Osteocyte (in vitro differentiated cells): ENCODE results near the gene HTD2. TPM values are rescaled to one million over a fixed set of nuclear protein-coding genes. Genes with fewer than 3 reads are reported as not detected.

Experiments used
- DNase-seq: peaks from one replicate; pipeline ENCODE4 v3.0.0; 2021; ENCODE audit warnings: mixed read lengths; ENCODE audit not compliant: unreplicated experiment; ENCODE audit errors: extremely low spot score
- H3K27ac Mint-ChIP-seq: one replicate; pipeline ENCODE4 v1.8.0; 2021; ENCODE audit warnings: mild to moderate bottlenecking, mixed read lengths; ENCODE audit not compliant: unreplicated experiment
- H3K27me3 Mint-ChIP-seq: one replicate; pipeline ENCODE4 v1.8.0; 2021; ENCODE audit warnings: mixed read lengths; ENCODE audit not compliant: unreplicated experiment
- H3K36me3 Mint-ChIP-seq: one replicate; pipeline ENCODE4 v1.8.0; 2021; ENCODE audit warnings: mixed read lengths; ENCODE audit not compliant: unreplicated experiment
- H3K4me1 Mint-ChIP-seq: one replicate; pipeline ENCODE4 v1.8.0; 2021; ENCODE audit warnings: mixed read lengths; ENCODE audit not compliant: unreplicated experiment
- H3K4me3 Mint-ChIP-seq: one replicate; pipeline ENCODE4 v1.8.0; 2021; ENCODE audit warnings: mild to moderate bottlenecking, moderate library complexity, mixed read lengths; ENCODE audit not compliant: unreplicated experiment
- H3K9me3 Mint-ChIP-seq: one replicate; pipeline ENCODE4 v1.8.0; 2021; ENCODE audit warnings: mixed read lengths; ENCODE audit not compliant: unreplicated experiment
- CTCF ChIP-seq: fragments of 200-600 bp; sonication (generic); IDR thresholded peaks from 2 replicates; pipeline ENCODE4 v1.5.0; 2021; ENCODE audit warnings: antibody characterized with exemption, mild to moderate bottlenecking, moderate library complexity
- total RNA-seq: library from RNA; stranded (reverse); gene quantifications from 2 replicates; pipeline ENCODE4 v1.2.1, GENCODE V29; 2021

Gene HTD2
- total RNA-seq, 1 donor from 2014 or later: 3.2 TPM

GRCh38 chr3:58299075-58299474 lies 7.2 kb upstream of the HTD2 start:
- Mint-ChIP-seq H3K4me3 (no peak overlapping the region), H3K9me3 (no peaks in the 10 kb centered on the region), H3K36me3 (no peaks in the 10 kb centered on the region), H3K27ac (no peak overlapping the region), H3K27me3 (peaks cover 26% of the 10 kb centered on the region), H3K4me1 (peaks cover 6% of the 10 kb centered on the region)
- no peak for DNase-seq
- TF ChIP-seq CTCF: no peak

GRCh38 chr3:58299839-58300516 lies 6.3 kb upstream of the HTD2 start:
- H3K4me3 Mint-ChIP-seq: no peak overlapping the region
- peaks cover 6% of the 10 kb centered on the region for H3K4me1 Mint-ChIP-seq
- H3K36me3 Mint-ChIP-seq: no peaks in the 10 kb centered on the region
- peaks cover 26% of the 10 kb centered on the region for H3K27me3 Mint-ChIP-seq
- no peak overlapping the region for H3K27ac Mint-ChIP-seq
- H3K9me3 Mint-ChIP-seq: no peaks in the 10 kb centered on the region
- DNase-seq: no peak
- TF ChIP-seq CTCF: peak; percentile 76

GRCh38 chr3:58307639-58308215 lies 1.4 kb downstream of the HTD2 start:
- H3K4me3 Mint-ChIP-seq: peak overlapping the region; percentile 97
- H3K27me3 Mint-ChIP-seq: peaks cover 1% of the 10 kb centered on the region
- H3K36me3 Mint-ChIP-seq: peaks cover 14% of the 10 kb centered on the region
- no peaks in the 10 kb centered on the region for H3K9me3 Mint-ChIP-seq
- no peak for DNase-seq
- peaks cover 27% of the 10 kb centered on the region for H3K4me1 Mint-ChIP-seq
- TF ChIP-seq CTCF: peak; percentile 67
- peak overlapping the region; percentile 100 for H3K27ac Mint-ChIP-seq

- TF ChIP-seq CTCF: no peak
- H3K36me3 Mint-ChIP-seq: peaks cover 19% of the 10 kb centered on the region
- peak overlapping the region; percentile 6 for H3K4me3 Mint-ChIP-seq
- DNase-seq: no peak
- no peak overlapping the region for H3K27ac Mint-ChIP-seq
- no peaks in the 10 kb centered on the region for H3K27me3 Mint-ChIP-seq
- no peaks in the 10 kb centered on the region for H3K9me3 Mint-ChIP-seq
- H3K4me1 Mint-ChIP-seq: peaks cover 27% of the 10 kb centered on the region
These were observed 2.4 kb downstream of the HTD2 start for GRCh38 chr3:58308728-58309127.

- H3K4me1 Mint-ChIP-seq: no peaks in the 10 kb centered on the region
- H3K9me3 Mint-ChIP-seq: no peaks in the 10 kb centered on the region
- no peaks in the 10 kb centered on the region for H3K27me3 Mint-ChIP-seq
- H3K4me3 Mint-ChIP-seq: no peak overlapping the region
- H3K27ac Mint-ChIP-seq: no peak overlapping the region
- H3K36me3 Mint-ChIP-seq: peaks cover 40% of the 10 kb centered on the region
- no peak for TF ChIP-seq CTCF
- no peak for DNase-seq
These were observed 11.5 kb downstream of the HTD2 start for GRCh38 chr3:58317811-58318210.
